ENCODE results near the gene TLR10.
"Not testable (repeated sequence)": the region's sequence is repeated elsewhere in the genome, so short reads cannot be mapped to it uniquely, and the experiment has no call there.

Gene TLR10, protein sequence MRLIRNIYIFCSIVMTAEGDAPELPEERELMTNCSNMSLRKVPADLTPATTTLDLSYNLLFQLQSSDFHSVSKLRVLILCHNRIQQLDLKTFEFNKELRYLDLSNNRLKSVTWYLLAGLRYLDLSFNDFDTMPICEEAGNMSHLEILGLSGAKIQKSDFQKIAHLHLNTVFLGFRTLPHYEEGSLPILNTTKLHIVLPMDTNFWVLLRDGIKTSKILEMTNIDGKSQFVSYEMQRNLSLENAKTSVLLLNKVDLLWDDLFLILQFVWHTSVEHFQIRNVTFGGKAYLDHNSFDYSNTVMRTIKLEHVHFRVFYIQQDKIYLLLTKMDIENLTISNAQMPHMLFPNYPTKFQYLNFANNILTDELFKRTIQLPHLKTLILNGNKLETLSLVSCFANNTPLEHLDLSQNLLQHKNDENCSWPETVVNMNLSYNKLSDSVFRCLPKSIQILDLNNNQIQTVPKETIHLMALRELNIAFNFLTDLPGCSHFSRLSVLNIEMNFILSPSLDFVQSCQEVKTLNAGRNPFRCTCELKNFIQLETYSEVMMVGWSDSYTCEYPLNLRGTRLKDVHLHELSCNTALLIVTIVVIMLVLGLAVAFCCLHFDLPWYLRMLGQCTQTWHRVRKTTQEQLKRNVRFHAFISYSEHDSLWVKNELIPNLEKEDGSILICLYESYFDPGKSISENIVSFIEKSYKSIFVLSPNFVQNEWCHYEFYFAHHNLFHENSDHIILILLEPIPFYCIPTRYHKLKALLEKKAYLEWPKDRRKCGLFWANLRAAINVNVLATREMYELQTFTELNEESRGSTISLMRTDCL

DNA sequence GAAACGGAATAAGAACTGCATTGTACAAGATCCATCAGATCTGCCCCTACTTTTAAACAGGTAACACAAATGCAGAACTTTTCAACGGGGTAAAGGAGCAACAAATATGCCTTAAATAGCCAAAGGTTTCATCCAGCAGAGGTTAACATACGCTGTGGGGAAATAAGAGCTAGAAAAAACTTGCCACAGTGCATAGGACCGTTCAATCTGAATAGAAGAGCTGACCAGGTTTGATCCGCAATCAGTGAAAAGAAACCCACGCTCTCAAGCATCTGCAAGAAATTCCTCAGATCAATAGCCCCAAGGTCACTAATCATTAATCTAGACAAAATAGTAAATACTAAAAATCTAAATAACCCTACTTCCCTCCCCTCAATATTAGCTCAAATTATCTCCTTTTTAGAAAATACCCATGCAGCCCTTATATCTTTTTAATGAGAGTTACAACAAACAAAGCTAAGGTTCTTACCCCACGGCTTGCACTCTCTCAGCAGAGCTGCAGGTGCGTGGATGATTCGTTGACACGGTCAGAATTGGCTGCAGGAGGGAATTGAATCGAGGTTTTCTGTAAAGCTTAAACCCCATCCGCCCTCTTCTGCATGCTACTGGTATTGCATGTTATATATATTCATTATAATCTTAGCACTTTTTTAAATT lies at the start of gene TLR10:
Gene TLR10 (minus strand): TSS at position 539 of the 657 bp plus-strand sequence. CDS start 7,400 bp downstream, outside the sequence.
- DNase-seq = no peak

DNA sequence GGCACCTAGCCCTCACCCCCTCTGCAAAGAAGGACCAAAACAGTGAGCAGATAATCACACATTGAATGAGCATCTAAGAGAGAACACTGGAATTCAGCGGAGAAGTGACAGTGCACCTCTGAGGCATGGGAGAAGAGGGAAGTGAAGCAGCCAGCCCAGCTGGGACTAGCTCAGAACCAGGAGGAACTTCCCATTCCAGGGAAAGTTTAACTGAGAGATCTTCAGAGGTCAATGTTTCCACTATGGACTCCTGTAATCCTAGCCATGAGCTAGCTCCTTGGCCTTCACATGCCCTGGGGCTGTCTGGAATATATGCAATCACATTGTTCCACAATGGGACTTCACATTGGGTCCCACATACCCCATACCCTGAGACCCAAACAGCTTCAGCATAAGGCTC lies 49.4 kb upstream of the TLR10 start:
- DNase-seq = no peak

DNA sequence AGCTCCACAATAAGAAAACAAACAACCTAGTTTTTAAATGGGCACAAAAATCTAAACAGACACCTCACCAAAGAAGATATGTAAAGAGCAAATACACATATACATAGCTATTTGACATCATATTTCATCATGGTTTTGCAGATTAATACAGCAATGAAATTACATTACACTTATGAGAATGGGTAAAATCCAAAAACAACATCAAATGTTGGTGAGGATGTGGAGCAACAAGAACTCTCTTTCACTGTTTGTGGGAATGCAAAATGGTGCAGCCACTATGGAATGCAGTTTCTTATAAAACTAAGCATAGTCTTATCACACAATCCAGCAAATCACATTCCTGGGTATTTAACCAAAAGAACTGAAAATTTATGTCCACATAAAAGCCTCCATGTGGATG lies 48.9 kb upstream of the TLR10 start:
- DNase-seq = no peak

DNA sequence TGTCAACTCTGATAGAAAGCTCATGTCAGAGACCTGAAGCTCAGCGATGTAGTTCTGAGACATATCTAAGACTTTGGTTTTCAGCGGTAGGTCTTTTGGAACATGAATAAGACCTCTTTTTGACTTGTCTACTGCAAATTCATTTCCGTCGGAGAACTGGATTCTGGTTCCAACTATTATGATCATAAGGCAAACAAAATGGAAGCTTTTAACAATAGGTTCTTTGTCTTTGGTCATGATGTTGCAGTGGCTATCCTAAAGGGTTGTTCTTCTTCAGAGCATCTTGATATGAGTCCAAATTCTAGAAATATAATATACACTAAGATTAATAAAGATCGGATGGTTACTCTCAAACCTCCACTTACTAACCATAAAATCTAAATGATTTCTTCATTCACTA lies 46.4 kb upstream of the TLR10 start:
- DNase-seq = no peak

DNA sequence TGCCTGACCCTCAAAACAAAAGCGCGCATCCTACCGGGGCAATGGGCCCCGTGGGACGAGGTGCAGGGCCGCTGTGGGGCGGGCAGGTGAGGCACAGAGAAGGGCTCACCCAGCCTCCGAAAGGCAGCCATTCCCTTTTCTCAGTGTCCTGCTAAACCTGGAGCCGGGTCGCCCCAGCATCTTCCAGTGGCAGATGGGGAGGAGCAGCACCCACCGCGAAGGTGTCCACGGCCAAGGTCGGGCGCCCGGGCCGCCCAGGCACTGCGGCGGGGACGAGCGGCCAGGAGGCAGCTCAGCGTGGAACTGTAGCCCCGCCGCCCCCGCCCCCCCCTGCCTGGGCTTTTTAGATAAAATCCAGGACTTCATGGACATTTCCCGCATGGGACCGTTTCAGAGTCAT lies 41.0 kb upstream of the TLR10 start:
- no peak for DNase-seq

DNA sequence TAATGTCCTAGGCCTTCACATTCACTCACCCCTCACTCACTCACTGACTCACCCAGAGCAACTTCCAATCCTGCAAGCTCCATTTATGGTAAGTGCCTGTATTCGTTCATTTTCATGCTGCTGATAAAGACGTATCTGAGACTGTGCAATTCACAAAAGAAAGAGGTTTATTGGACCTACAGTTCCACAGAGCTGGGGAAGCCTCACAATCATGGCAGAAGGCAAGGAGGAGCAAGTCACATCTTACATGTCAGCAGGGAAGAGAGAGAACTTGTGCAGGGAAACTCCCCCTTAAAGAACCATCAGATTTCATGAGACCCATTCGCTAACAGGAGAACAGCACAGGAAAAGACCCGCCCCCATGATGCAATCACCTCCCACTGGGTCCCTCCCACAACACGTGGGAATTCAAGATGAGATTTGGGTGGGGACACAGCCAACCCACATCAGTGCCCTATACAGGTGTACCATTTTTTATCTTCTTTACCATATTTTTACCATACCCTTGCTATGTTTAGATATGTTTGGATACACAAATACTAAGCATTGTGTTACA lies 40.0 kb upstream of the TLR10 start:
- DNase-seq = no peak

DNA sequence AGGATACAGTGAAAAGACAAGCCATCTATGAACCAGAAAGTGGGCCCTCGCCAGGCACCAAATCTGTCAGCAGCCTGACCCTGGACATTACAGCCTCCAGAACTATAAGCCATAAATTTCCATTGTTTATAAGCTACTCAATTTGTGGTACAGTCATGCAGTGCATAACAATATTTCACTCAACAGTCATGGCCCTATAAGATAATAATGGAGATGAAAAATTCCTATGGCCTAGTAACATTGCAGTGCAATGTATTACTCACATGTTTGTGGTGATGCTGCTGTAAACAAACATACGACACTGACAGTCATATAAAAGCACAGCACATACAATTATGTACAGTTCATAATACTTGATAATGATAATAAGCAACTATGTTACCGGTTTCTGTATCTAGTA lies 38.9 kb upstream of the TLR10 start:
- no peak for DNase-seq

DNA sequence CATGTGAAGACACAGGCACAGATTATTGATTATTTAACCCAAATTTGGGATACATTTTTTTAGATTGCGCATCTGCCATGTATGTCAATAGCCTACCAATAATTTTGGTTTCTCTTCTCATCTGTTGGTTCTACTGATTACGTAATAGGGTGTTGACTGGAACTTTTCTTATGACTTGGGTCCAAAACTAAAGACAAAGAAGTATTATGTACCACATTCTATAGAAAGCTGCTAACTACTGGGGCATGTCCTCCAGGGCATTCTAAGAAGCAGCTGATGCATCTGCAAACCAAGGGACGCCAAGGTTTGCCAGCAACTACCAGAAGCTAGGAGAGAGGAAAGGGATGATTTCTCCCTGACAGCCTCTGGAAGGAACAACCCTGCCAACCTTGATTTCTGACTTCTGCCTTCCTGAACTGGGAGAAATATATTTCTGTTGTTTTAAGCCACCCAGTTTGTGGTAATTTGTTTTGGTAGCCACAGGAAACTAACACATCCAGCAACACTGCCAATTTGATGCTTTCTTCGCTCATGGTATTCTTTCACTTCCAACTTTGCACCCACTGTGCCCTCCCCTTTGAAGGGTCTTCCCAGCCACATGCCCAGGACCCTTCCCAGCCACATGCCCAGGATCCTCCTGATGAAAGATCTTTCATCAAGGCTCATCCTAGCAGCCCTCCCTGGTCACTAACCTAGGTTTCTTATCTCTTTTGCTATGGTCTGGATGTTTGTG lies 37.7 kb upstream of the TLR10 start:
- no peak for DNase-seq

DNA sequence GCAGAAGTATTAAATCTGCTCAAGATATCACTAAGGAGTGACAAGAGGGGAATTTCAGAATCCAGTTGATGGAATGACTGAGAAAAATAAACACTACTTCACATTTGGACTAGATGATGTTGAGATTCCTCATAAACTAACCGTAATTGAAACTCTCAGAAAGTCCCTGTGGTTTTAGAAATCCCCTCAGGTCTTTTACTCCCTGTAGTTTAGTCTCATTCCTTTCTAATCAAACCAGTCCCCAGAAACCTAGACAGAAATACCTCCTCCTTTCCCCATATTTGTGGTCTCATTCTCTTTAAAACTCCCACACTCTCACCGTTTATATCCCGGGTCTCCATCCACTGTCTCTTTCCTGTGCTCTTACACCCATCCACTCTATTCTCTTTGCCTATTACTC lies 36.8 kb upstream of the TLR10 start:
- DNase-seq = no peak

DNA sequence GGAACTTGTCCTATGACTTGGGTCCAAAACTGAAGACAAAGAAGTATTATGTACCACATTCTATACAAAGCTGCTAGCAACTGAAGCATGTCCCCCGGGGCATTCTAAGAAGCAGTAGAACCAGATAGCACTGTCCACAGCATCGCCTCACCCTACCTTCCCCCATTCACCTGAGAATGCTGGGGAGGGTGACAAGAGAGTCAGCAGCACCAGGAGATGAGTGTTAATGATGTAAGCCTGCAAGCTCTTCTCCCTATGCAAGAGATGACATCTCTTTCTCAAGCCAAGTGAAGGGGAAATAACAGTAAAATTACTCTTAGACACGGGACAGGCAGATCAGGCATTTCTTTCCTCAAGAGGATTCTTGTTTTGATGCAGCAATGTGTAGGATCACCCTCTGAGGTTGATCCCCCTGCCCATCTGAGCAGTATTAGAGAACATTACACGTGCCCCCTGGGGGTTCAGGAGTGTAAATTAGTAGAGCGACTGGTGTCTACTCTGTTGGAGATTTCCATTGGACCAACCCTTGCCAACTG lies 35.7 kb upstream of the TLR10 start:
- DNase-seq = no peak

DNA sequence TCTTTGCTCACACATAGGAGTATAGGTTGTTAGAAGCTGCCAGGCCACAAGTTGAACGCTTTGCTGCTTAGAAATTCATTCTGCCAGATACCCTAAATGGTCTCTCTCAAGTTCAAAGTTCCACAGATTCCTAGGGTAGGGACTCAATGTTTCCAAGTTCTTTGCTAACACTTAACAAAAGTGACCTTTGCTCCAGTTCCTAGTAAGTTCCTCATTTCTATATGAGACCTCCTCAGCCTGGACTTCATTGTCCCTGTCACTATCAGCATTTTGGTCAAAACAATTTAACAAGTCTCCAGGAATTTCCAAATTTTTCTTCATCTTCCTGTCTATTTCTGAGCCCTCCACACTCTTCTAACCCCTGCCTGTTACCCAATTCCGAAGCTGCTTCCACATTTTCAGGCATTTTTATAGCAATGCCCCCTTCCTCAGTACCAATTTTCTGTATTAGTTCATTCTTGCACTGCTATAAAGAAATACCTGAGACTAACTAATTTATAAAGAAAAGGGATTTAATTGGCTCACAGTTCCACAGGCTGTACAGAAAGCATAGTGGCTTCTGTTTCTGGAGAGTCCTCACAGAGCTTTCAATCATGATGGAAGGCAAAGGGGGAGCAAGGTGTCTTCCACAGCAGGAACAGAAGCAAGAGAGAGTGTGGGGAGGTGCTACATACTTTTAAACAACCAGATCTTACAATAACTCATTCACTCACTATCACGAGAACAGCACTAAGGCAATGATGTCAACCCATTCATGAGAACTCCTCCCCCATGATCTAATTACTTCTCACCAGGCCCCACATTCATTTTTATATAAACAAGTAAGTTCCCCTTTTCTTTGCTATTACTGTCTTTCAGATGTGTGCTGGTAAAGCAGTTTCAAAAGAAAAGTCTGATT lies 33.3 kb upstream of the TLR10 start:
- DNase-seq = no peak

DNA sequence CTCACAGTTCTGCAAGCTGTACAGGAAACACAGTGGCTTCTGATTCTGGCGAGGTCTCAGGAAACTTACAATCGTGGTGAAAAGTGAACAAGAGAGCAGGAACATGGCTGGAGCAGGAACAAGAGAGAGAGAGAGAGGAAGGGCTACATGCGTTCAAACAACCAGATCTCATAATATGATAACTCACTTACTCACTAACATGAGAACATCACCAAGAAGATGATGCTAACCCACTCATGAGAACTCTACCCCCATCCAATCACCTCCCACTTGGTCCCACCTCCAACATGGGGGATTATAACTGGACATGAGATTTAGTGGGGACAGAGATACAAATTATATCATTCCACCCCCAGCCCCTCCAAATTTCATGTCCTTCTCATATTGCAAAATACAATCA lies 31.6 kb upstream of the TLR10 start:
- DNase-seq = no peak

DNA sequence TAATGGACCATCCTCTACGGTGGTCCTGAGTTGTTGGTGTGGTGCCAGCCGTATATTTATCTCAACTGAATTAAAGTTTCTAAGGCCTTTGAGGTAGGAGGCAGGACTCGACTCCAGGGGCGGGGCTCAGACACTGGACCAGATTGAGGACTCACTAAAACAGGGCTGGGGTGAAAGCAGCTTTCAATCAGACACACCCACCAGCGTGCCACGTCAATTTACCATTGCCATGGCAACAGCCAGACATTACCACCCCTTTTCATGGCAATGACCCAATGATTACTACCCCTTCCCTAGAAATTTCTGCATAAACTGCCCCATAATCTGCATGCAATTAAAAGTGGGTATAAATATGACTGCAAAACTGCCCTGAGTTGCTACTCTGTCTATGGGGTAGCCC lies 28.5 kb upstream of the TLR10 start:
- DNase-seq = no peak

DNA sequence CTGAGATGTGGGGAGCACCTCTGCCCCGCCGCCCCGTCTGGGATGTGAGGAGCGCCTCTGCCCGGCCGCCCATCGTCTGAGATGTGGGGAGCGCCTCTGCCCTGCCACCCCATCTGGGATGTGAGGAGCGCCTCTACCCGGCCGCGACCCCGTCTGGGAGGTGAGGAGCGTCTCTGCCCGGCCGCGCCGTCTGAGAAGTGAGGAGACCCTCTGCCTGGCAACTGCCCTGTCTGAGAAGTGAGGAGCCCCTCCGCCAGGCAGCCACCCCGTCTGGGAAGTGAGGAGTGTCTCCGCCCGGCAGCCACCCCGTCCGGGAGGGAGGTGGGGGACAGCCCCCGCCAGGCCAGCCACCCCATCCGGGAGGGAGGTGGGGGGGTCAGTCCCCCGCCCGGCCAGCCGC lies 24.7 kb upstream of the TLR10 start:
- not testable (repeated sequence) for DNase-seq

DNA sequence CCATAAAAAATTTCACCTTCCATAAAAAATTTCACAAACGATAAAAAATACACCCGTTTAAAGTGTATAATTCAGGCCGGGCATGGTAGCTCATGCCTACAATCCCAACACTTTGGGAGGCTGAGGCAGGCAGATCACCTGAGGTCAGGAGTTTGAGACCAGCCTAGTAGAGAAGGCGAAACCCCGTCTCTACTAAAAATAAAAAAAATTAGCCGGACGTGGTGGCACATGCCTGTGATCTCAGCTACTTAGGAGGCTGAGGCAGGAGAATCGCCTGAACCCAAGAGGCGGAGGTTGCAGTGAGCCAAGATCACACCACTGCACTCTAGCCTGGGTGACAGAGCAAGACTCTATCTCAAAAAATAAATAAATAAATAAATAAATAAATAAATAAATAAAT lies 23.5 kb upstream of the TLR10 start:
- DNase-seq = not testable (repeated sequence)

DNA sequence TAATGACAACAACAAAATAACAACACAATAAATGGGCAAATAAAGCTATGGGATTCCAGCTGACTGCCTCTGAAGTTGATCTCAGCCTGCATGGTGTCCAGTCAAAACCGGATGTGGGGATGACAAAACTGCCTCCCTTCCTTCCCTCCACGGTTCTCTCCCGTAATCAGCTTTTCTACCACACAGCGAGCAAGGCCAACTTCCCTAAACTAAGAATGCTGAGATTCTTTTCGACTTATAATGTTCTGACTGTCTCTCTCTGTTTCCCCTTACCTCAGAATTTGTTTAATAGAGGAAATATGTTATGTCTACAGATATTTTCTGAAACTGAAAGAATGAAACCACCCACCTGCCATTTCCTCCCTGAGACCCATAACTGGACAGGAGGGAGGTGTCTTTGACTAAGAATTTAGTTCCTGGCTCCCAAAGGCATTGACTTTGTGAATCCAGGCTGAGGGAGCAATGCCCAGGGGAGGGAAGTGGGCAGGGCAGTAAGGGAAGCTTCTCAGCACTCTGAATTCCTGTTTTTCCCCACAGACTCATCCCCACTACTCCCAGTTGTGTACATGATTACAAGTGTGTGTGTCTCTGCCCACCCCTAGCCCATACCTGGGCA lies 22.8 kb upstream of the TLR10 start:
- no peak for DNase-seq

DNA sequence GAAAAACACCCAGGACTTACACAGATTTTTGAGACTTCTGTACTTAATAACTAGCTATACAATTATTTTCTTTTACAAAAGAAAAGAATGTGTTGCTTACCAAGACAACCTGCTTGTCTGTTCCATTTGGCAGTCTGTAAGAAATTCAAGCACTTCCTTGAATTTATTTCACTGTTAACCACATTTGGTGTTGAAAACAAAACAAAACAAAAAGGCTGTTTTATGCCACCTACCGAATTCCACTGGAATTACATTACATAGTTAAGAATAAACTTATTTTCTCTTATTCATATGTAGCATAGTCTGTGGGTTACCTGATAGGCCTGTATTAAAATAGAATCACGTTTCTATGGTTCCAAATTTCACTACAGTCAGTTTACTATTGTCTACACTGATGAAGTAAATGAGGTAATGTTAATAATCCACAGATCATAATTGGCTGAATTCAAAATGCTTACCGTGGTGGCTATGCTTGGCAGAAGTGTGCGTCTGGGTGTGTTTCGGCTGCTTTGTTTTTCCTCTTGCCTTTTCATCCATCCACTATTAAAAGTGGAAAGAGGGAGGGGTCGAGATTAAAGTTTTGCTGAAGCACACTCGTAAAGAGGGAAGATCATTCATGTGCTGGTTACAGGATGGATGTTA lies 22.0 kb upstream of the TLR10 start, which contains the start of gene TLR1:
Gene TLR1 (minus strand): TSS at position 138 of the 642 bp plus-strand sequence. CDS start 5,960 bp downstream, outside the sequence.
- no peak for DNase-seq

DNA sequence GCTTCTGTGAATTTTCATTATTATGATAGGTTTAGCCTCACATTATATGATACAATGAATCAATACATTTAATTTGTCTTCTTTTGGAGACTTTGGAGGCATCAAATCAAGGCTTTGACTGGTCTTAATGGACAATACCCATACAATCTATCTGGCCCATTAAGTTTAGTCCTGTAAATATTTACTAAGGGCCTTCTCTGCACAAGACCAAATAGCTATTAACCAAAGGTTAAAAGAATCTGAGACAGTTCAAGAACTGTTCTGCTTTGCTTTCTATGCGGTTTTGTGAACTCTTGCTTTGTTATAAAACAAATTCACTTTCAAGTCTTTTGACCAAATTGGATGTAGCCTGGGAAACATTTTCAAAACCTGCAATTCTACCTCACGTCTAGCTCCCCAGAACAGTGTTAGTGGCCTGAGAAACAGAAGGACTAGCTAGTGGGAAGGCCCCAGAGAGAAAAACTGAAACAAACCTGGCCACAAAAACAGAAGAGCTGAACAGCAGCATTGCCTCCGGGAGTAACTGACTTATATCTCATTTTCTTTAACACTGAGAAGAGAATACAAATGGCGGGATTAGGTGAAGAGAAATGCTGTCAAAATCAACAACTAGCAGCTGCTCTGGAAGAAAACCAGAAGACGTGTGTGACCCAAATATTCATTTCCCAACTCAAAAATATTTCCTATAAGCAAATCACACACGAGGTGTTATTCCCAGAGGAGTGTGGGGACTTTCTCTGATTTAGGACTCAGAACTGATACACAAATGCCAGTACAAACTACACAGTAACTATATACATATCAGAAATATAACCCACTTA lies 21.3 kb upstream of the TLR10 start:
- no peak for DNase-seq

Measured in NCI-H1930 (cell line).